ENCODE measurements around the gene KLHDC8A. TPM values are rescaled to one million over a fixed set of nuclear protein-coding genes. Genes with fewer than 3 reads are reported as not detected.

Gene KLHDC8A
- total RNA-seq, 4 donors from 2014 or later, result 0.88 to 14.1 (median 7.5) TPM; not detected in 1

GRCh38 chr1:205296154-205296553 is 60.6 kb downstream of the KLHDC8A start:
- no peak for DNase-seq
- Histone ChIP-seq H3K4me1 (peaks cover 0 to 6% of the 10 kb centered on the region in 2 donors), H3K27ac (no peak overlapping the region), H3K36me3 (no peaks in the 10 kb centered on the region), H3K27me3 (no peaks in the 10 kb centered on the region), H3K9me3 (no peaks in the 10 kb centered on the region), H3K4me3 (no peak overlapping the region)
- TF ChIP-seq CTCF (IDR thresholded peaks at IDR 0.05) (no peak), POLR2A (IDR thresholded peaks at IDR 0.05) (no peak)
- intact Hi-C loops (cut with DNase I; ENCODE audit: low total_unique reads), result no loop called here

- intact Hi-C loops (cut with DNase I; ENCODE audit: low total_unique reads), result no loop called here
- TF ChIP-seq CTCF (IDR thresholded peaks at IDR 0.05) (no peak), POLR2A (IDR thresholded peaks at IDR 0.05) (no peak)
Measured at GRCh38 chr1:205294934-205295333, 61.8 kb downstream of the KLHDC8A start.

GRCh38 chr1:205294175-205294917 is 62.4 kb downstream of the KLHDC8A start:
- no peaks in the 10 kb centered on the region for H3K27me3 ChIP-seq
- H3K27ac ChIP-seq, result peak overlapping the region; percentile 59 to 75
- H3K9me3 ChIP-seq, result no peaks in the 10 kb centered on the region
- TF ChIP-seq POLR2A (IDR thresholded peaks at IDR 0.05) (no peak), CTCF (IDR thresholded peaks at IDR 0.05) (no peak)
- no peaks in the 10 kb centered on the region for H3K36me3 ChIP-seq
- peaks cover 0 to 6% of the 10 kb centered on the region in 2 donors for H3K4me1 ChIP-seq
- intact Hi-C loops (cut with DNase I; ENCODE audit: low total_unique reads), result no loop called here
- peak; percentile 58 to 61 for DNase-seq
- no peak overlapping the region for H3K4me3 ChIP-seq

More at GRCh38 chr1:205294934-205295333, 61.8 kb downstream of the KLHDC8A start:
- no peaks in the 10 kb centered on the region for H3K9me3 ChIP-seq
- peak overlapping the region; percentile 59 to 75 for H3K27ac ChIP-seq
- H3K4me3 ChIP-seq, result no peak overlapping the region
- peaks cover 0 to 6% of the 10 kb centered on the region in 2 donors for H3K4me1 ChIP-seq
- DNase-seq, result no peak
- H3K27me3 ChIP-seq, result no peaks in the 10 kb centered on the region
- no peaks in the 10 kb centered on the region for H3K36me3 ChIP-seq

DNA sequence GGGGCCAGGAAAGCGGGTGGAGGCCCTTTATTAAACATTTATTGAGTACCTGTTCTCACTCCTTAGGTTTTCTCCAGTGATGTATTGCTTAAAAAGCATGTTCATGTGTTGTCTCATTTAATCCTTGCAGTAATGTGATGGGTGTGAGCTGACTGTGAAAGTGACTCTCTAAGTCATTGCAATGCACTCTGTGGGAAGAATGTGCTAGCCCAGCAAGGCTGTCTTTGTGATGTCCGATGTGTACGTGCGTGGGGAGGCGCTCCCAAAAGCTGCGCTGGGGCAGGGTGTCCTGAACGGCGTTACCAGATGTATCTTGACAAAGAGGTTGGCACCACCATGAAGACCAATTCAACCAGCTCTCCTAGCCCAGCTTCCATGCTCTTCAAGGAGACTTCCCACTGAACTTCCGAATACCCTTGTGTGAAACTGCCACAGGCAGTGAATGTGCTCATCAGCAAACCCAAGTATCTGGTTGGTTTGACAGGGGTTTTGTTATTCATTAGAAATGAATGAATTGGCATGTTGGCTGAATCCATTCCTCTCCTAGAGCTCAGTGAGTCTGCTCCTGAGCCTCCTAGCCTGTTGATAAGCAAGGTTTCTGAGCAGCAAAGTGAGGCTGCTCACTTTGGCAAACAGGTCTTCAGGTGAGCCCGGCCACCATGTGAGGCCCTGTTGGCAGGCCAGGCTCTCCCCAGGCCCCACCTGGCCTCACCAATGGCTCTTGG is 63.2 kb downstream of the KLHDC8A start:
- TF ChIP-seq CTCF (IDR thresholded peaks at IDR 0.05), result no peak
- no peak for TF ChIP-seq POLR2A (IDR thresholded peaks at IDR 0.05)
- Histone ChIP-seq H3K4me1 (peaks cover 0 to 6% of the 10 kb centered on the region in 2 donors), H3K27ac (peak overlapping the region; percentile 59 to 75), H3K36me3 (no peaks in the 10 kb centered on the region), H3K9me3 (no peaks in the 10 kb centered on the region), H3K27me3 (no peaks in the 10 kb centered on the region), H3K4me3 (no peak overlapping the region)
- intact Hi-C loops (cut with DNase I; ENCODE audit: low total_unique reads), result no loop called here
- no peak for DNase-seq

GRCh38 chr1:205291596-205291995 is 65.1 kb downstream of the KLHDC8A start:
- Histone ChIP-seq H3K4me1 (peaks cover 0 to 6% of the 10 kb centered on the region in 2 donors), H3K27me3 (no peaks in the 10 kb centered on the region), H3K4me3 (no peak overlapping the region), H3K36me3 (no peaks in the 10 kb centered on the region), H3K9me3 (no peaks in the 10 kb centered on the region), H3K27ac (no peak overlapping the region)
- intact Hi-C loops (cut with DNase I; ENCODE audit: low total_unique reads), result no loop called here
- TF ChIP-seq CTCF (IDR thresholded peaks at IDR 0.05) (no peak), POLR2A (IDR thresholded peaks at IDR 0.05) (no peak)
- no peak for DNase-seq
